ENCODE data around the gene YWHAQ.
"Not testable (repeated sequence)": the region's sequence is repeated elsewhere in the genome, so short reads cannot be mapped to it uniquely, and the experiment has no call there.

Gene YWHAQ

DNA sequence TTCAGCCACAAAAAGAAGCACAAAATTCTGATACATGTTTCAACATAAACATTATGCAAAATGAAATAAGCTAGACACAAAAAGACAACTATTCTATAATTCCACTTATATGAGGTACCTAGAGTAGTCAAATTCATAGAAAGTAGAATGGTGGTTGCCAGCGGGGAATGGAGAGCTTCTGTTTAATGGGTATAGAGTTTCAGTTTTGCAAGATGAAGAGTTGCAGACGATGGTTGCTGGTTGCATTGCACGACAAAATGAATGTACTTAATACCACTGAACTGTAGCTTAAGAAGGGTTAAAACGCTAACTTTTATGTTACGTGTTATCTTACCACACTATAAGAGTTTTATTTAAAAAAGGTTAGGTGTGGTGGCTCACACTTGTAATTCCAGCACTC lies 13.5 kb downstream of the YWHAQ start:
- Histone ChIP-seq H3K27ac (ENCODE audit: low read length) (no peak overlapping the region), H3K9me3 (ENCODE audit: control insufficient read depth, insufficient read depth, low read length) (no peaks in the 10 kb centered on the region), H3K27me3 (ENCODE audit: control insufficient read depth, insufficient read depth, low read length) (no peaks in the 10 kb centered on the region), H3K36me3 (ENCODE audit: control insufficient read depth, insufficient read depth, low read length) (no peaks in the 10 kb centered on the region), H3K4me3 (ENCODE audit: low read length) (no peak overlapping the region), H3K4me1 (ENCODE audit: control insufficient read depth, insufficient read depth, low read length) (no peaks in the 10 kb centered on the region)
- DNase-seq (ENCODE audit: low read depth, low spot score): no peak
- no CpG with 5 or more reads among the region's 5 CpGs for WGBS (ENCODE audit: insufficient coverage, insufficient read length)

DNA sequence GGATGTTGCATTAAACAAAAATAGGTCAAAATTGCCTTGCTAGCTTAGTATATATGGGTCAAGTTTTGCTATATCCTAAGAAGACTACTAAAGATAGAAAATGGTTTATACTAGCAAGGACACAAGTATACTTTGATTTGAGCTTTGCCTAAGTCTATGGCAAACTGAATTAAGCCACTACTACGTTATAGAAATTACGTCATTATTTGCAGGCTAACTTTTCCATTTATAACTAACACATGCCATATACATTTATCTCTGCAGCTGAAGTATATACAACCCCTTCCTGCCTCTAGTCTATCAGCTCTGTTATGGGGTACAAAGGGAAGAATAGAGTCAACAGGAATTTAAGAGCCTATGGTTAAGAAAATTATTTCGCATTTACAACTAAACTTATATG lies 16.2 kb downstream of the YWHAQ start:
- Histone ChIP-seq H3K27ac (ENCODE audit: low read length) (no peak overlapping the region), H3K36me3 (ENCODE audit: control insufficient read depth, insufficient read depth, low read length) (no peaks in the 10 kb centered on the region), H3K4me3 (ENCODE audit: low read length) (no peak overlapping the region), H3K4me1 (ENCODE audit: control insufficient read depth, insufficient read depth, low read length) (no peaks in the 10 kb centered on the region), H3K27me3 (ENCODE audit: control insufficient read depth, insufficient read depth, low read length) (no peaks in the 10 kb centered on the region), H3K9me3 (ENCODE audit: control insufficient read depth, insufficient read depth, low read length) (no peaks in the 10 kb centered on the region)
- WGBS (ENCODE audit: insufficient coverage, insufficient read length): no CpG with 5 or more reads among the region's 3 CpGs
- DNase-seq (ENCODE audit: low read depth, low spot score): no peak

DNA sequence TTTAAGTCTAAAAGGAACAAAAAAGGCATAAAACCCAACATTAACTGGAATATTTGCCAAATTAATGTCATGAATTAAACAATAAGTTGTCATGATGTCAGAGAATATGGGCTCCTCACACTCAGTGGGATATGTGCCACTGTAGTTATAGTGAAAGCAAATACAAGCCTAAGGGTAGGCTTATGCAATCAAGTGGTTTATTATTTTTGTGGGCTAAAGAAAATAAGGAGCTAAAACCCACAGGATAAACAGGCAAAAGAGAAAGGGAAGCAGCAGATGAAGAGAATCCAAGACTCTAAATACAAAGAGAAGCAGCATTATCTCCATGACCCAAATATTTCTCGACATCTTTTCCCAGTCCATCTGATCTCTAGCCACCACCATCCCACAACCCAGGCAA lies 17.5 kb downstream of the YWHAQ start:
- WGBS (ENCODE audit: insufficient coverage, insufficient read length): no CpG with 5 or more reads among the region's 1 CpG
- H3K27me3 ChIP-seq (ENCODE audit: control insufficient read depth, insufficient read depth, low read length): no peaks in the 10 kb centered on the region
- no peak overlapping the region for H3K4me3 ChIP-seq (ENCODE audit: low read length)
- no peaks in the 10 kb centered on the region for H3K36me3 ChIP-seq (ENCODE audit: control insufficient read depth, insufficient read depth, low read length)
- no peaks in the 10 kb centered on the region for H3K4me1 ChIP-seq (ENCODE audit: control insufficient read depth, insufficient read depth, low read length)
- no peak for DNase-seq (ENCODE audit: low read depth, low spot score)
- H3K9me3 ChIP-seq (ENCODE audit: control insufficient read depth, insufficient read depth, low read length): no peaks in the 10 kb centered on the region
- no peak overlapping the region for H3K27ac ChIP-seq (ENCODE audit: low read length)

DNA sequence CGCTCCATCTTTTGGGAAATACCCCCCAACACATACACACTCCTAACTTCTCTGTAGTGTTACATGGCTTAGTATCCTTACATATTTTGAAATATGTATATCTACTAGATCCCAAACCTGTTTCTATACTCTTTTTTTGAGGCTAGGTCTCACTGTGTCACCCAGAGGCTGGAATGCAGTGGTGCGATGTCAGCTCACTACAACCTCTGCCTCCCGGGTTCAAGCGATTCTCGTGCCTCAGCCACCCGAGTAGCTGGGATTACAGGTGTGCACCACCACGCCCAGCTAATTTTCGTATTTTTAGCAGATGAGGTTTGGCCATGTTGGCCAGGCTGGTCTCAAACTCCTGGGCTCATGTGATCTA lies 19.3 kb downstream of the YWHAQ start:
- no CpG with 5 or more reads among the region's 8 CpGs for WGBS (ENCODE audit: insufficient coverage, insufficient read length)
- not testable (repeated sequence) for H3K9me3 ChIP-seq (ENCODE audit: control insufficient read depth, insufficient read depth, low read length); DNase-seq (ENCODE audit: low read depth, low spot score); H3K36me3 ChIP-seq (ENCODE audit: control insufficient read depth, insufficient read depth, low read length); H3K27ac ChIP-seq (ENCODE audit: low read length); H3K27me3 ChIP-seq (ENCODE audit: control insufficient read depth, insufficient read depth, low read length); H3K4me1 ChIP-seq (ENCODE audit: control insufficient read depth, insufficient read depth, low read length); H3K4me3 ChIP-seq (ENCODE audit: low read length)

DNA sequence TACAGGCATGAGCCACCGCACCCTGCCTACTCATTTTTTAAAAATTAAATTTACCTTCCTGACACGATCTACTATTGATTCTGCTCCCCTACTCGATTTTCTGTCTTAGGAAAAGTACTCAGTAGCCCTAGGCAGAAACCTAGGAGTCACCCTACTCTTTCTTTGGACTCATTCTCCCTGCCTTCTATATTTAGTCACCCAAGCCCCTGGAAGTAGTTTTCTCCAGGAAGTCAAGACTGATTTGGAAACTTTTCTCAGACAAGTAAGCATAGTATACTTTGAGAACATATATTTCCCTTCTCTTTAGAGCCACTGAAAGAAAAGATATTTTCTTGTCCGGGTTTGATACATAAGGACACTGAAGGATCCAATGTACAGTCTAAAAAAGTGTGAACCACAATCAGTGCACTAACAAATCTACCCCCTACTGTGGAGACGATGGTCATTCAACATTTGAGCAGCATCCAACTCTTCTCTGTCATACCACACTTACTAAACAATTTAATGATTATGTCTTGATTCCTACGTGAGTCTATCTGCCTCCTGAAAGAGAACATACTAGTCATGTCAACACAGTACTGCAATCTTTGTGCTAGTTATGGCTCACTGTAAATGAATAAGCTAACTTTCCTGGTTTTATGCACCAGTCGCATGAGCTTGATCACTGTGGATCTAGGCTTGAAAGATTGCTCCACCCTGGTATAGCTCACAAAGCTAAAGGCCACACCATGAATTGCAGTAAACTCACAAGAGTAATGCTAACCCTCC lies 19.8 kb downstream of the YWHAQ start:
- no peak overlapping the region for H3K4me3 ChIP-seq (ENCODE audit: low read length)
- H3K4me1 ChIP-seq (ENCODE audit: control insufficient read depth, insufficient read depth, low read length): no peaks in the 10 kb centered on the region
- no peak for DNase-seq (ENCODE audit: low read depth, low spot score)
- H3K36me3 ChIP-seq (ENCODE audit: control insufficient read depth, insufficient read depth, low read length): no peaks in the 10 kb centered on the region
- WGBS (ENCODE audit: insufficient coverage, insufficient read length): no CpG with 5 or more reads among the region's 7 CpGs
- no peak overlapping the region for H3K27ac ChIP-seq (ENCODE audit: low read length)
- H3K27me3 ChIP-seq (ENCODE audit: control insufficient read depth, insufficient read depth, low read length): no peaks in the 10 kb centered on the region
- no peaks in the 10 kb centered on the region for H3K9me3 ChIP-seq (ENCODE audit: control insufficient read depth, insufficient read depth, low read length)

DNA sequence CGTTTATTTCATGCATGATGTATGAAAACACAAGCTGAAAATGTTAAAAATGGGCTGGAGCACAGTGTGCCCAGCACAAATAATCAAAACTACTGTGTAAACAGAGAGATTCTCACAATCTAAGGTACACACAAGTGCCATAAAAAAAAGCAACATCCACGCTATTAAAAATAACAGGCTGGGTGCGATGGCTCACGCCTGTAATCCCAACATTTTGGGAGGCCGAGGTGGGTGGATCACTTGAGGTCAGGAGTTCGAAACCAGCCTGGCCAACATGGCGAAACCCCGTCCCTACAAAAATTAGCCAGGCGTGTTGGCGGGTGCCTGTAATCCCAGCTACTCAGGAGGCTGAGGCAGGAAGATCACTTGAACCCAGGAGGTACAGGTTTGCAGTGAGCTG lies 22.3 kb downstream of the YWHAQ start:
- H3K9me3 ChIP-seq (ENCODE audit: control insufficient read depth, insufficient read depth, low read length); H3K4me1 ChIP-seq (ENCODE audit: control insufficient read depth, insufficient read depth, low read length); H3K27ac ChIP-seq (ENCODE audit: low read length); DNase-seq (ENCODE audit: low read depth, low spot score); H3K36me3 ChIP-seq (ENCODE audit: control insufficient read depth, insufficient read depth, low read length); H3K27me3 ChIP-seq (ENCODE audit: control insufficient read depth, insufficient read depth, low read length); H3K4me3 ChIP-seq (ENCODE audit: low read length): not testable (repeated sequence)
- no CpG with 5 or more reads among the region's 10 CpGs for WGBS (ENCODE audit: insufficient coverage, insufficient read length)

DNA sequence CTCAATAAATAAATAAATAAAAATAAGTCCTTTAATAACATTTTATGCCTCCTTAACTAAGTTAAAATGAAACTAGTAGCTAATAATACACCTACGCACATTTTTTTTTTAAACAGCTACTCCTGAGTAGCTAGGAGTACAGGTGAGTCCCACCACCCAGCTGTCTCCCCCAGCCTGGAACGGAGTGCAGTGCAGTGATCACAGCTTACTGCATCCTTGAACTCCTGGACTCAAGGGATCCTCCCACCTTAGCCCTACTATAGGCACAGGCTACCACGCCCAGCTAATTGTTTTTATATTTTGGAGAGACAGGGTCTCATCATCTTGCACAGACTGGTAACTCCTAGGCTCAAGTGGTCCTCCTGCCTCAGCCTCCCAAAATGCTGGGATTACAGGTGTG lies 28.4 kb downstream of the YWHAQ start:
- DNase-seq (ENCODE audit: low read depth, low spot score): no peak
- no peaks in the 10 kb centered on the region for H3K4me1 ChIP-seq (ENCODE audit: control insufficient read depth, insufficient read depth, low read length)
- no peaks in the 10 kb centered on the region for H3K9me3 ChIP-seq (ENCODE audit: control insufficient read depth, insufficient read depth, low read length)
- H3K36me3 ChIP-seq (ENCODE audit: control insufficient read depth, insufficient read depth, low read length): no peaks in the 10 kb centered on the region
- no peaks in the 10 kb centered on the region for H3K27me3 ChIP-seq (ENCODE audit: control insufficient read depth, insufficient read depth, low read length)
- no peak overlapping the region for H3K4me3 ChIP-seq (ENCODE audit: low read length)
- H3K27ac ChIP-seq (ENCODE audit: low read length): no peak overlapping the region
- whole genome bisulfite sequencing (ENCODE audit: insufficient coverage, insufficient read length): no CpG with 5 or more reads among the region's 3 CpGs

DNA sequence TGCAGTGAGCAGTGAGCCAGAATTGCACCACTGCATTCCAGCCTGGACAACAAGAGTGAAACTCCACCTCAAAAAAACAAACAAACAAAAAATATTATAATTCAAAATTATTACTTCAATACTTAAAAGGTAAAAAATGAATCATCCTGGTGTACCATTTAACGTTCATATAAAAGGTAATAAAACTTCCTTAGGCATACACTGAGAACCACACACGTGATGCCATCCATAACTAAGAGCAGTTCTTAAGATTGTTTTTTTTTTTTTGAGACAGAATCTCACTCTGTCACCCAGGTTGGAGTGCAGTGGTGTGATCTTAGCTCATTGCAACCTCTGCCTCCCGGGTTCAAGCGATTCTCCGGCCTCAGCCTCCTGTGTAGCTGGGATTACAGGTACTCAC lies 29.4 kb downstream of the YWHAQ start:
- Histone ChIP-seq H3K36me3 (ENCODE audit: control insufficient read depth, insufficient read depth, low read length) (no peaks in the 10 kb centered on the region), H3K9me3 (ENCODE audit: control insufficient read depth, insufficient read depth, low read length) (no peaks in the 10 kb centered on the region), H3K27me3 (ENCODE audit: control insufficient read depth, insufficient read depth, low read length) (no peaks in the 10 kb centered on the region), H3K4me1 (ENCODE audit: control insufficient read depth, insufficient read depth, low read length) (no peaks in the 10 kb centered on the region), H3K4me3 (ENCODE audit: low read length) (no peak overlapping the region), H3K27ac (ENCODE audit: low read length) (no peak overlapping the region)
- DNase-seq (ENCODE audit: low read depth, low spot score): no peak
- WGBS (ENCODE audit: insufficient coverage, insufficient read length): no CpG with 5 or more reads among the region's 5 CpGs

DNA sequence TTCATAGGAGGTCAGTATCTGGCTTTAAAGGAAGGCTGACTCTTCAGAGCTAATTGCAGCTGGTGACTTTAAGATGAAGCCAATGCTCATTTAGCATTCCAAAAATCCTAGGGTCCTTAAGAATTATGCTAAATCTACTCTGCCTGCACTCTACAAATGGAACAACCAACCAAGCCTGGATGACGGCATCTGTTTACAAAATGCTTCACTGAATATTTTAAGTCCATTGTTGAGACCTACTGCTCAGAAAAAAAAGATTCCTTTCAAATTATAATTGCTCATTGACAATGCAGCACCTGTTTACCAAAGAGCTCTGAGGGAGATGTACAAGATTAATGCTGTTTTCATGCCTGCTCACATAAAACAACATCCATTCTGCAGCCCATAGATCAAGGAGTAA lies 31.4 kb downstream of the YWHAQ start:
- no peaks in the 10 kb centered on the region for H3K9me3 ChIP-seq (ENCODE audit: control insufficient read depth, insufficient read depth, low read length)
- no peaks in the 10 kb centered on the region for H3K4me1 ChIP-seq (ENCODE audit: control insufficient read depth, insufficient read depth, low read length)
- H3K36me3 ChIP-seq (ENCODE audit: control insufficient read depth, insufficient read depth, low read length): no peaks in the 10 kb centered on the region
- DNase-seq (ENCODE audit: low read depth, low spot score): no peak
- H3K4me3 ChIP-seq (ENCODE audit: low read length): no peak overlapping the region
- no peak overlapping the region for H3K27ac ChIP-seq (ENCODE audit: low read length)
- no CpG with 5 or more reads among the region's 1 CpG for WGBS (ENCODE audit: insufficient coverage, insufficient read length)
- H3K27me3 ChIP-seq (ENCODE audit: control insufficient read depth, insufficient read depth, low read length): no peaks in the 10 kb centered on the region

DNA sequence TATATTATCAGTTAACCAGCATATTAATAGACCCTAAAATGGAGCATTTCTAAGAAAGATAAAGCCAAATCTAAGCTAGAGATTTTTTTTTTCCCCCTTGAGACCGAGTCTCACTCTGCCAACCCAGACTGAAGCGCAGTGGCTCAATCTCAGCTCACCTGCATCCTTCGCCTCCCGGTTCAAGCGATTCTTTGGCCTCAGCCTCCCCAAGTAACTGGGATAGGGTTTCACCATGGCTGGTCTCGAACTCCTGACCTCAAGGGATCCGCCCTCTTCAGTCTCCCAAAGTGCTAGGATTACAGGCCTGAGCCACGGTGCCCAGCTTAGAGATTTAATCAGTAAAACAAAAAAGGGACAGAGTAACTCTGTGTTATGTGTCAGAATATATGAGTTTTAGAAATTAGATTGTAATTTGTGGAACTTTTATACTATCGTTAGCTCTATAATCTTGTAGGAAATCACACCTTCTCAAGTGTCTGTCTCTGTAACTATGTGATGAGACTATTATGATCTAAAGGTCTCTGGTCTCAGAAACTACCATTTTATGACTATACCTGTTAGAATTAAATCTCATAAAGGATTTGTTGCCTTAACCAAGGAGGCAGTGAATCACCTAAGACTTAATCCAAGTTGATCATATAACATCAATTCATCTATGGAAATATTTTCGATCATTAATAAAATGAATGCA lies 34.0 kb downstream of the YWHAQ start:
- no peaks in the 10 kb centered on the region for H3K9me3 ChIP-seq (ENCODE audit: control insufficient read depth, insufficient read depth, low read length)
- WGBS (ENCODE audit: insufficient coverage, insufficient read length): no CpG with 5 or more reads among the region's 10 CpGs
- no peak overlapping the region for H3K27ac ChIP-seq (ENCODE audit: low read length)
- H3K36me3 ChIP-seq (ENCODE audit: control insufficient read depth, insufficient read depth, low read length): peaks cover 1% of the 10 kb centered on the region; the same call in 1 of the 2 replicates
- no peaks in the 10 kb centered on the region for H3K4me1 ChIP-seq (ENCODE audit: control insufficient read depth, insufficient read depth, low read length)
- no peaks in the 10 kb centered on the region for H3K27me3 ChIP-seq (ENCODE audit: control insufficient read depth, insufficient read depth, low read length)
- no peak overlapping the region for H3K4me3 ChIP-seq (ENCODE audit: low read length)
- no peak for DNase-seq (ENCODE audit: low read depth, low spot score)

DNA sequence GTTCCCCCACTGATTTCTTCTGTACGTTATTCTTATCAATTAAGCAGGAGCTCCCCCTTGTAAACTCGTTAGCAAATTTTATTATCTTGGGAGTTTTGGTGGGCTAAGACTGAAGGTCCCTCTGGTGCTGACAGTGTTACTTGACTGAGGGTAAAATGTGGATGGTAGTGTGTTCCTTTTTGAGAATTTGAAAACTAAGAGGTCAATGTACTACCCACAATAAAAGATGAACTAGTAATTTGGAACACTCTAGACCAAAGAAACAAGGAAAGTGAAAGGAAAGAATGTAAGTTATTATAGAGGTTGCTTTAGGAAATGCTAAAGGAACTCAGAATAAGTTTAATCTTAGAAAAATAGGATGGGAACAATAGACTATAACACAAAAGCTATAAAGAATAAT lies 35.1 kb downstream of the YWHAQ start:
- Histone ChIP-seq H3K36me3 (ENCODE audit: control insufficient read depth, insufficient read depth, low read length) (peaks cover 2% of the 10 kb centered on the region; the same call in 1 of the 2 replicates), H3K9me3 (ENCODE audit: control insufficient read depth, insufficient read depth, low read length) (no peaks in the 10 kb centered on the region), H3K4me3 (ENCODE audit: low read length) (no peak overlapping the region), H3K27ac (ENCODE audit: low read length) (no peak overlapping the region), H3K27me3 (ENCODE audit: control insufficient read depth, insufficient read depth, low read length) (no peaks in the 10 kb centered on the region), H3K4me1 (ENCODE audit: control insufficient read depth, insufficient read depth, low read length) (no peaks in the 10 kb centered on the region)
- no CpG with 5 or more reads among the region's 2 CpGs for WGBS (ENCODE audit: insufficient coverage, insufficient read length)
- DNase-seq (ENCODE audit: low read depth, low spot score): no peak
